A549 (cell line): Measurements from ENCODE around the gene YES1.

Experiments used
- CHD2 ChIP-seq: fragments of 150-350 bp; IDR thresholded peaks from 2 replicates; pipeline ENCODE4 v1.6.1; 2014; ENCODE audit warnings: low read length; ENCODE audit not compliant: partially characterized antibody
- CHD4 ChIP-seq: fragments of 200-600 bp; sonication (generic); IDR thresholded peaks from 2 replicates; pipeline ENCODE4 v1.6.1; 2016; ENCODE audit warnings: antibody characterized with exemption, mild to moderate bottlenecking, borderline replicate concordance
- JUN ChIP-seq, 2 experiments: fragments of >200 bp; sonication (Bioruptor Twin); formaldehyde crosslinking; IDR thresholded peaks; 2 replicates in 1 of 2; 3 replicates in 1 of 2; pipeline ENCODE4 v1.6.1; 2016 to 2017
- JUNB ChIP-seq: fragments of >200 bp; sonication (Bioruptor Twin); formaldehyde crosslinking; IDR thresholded peaks from 2 replicates; pipeline ENCODE4 v1.6.1; 2016
- KDM1A ChIP-seq: fragments of 200-600 bp; sonication (generic); IDR thresholded peaks from 2 replicates; pipeline ENCODE4 v1.6.1; 2016; ENCODE audit warnings: low read depth, mild to moderate bottlenecking
- NPAS2 ChIP-seq: fragments of 250-450 bp; sonication (Bioruptor Pico); IDR thresholded peaks from 2 replicates; pipeline ENCODE4 v1.8.0; 2022; ENCODE audit warnings: mild to moderate bottlenecking, moderate library complexity, borderline replicate concordance
- POLR2A ChIP-seq: IDR thresholded peaks from 2 replicates; pipeline ENCODE4 v1.6.1; 2012; ENCODE audit warnings: mild to moderate bottlenecking, low read length
- RAD21 ChIP-seq, 2 experiments: fragments of >200 bp in 1 of 2; sonication (Bioruptor Twin) in 1 of 2; formaldehyde crosslinking in 1 of 2; IDR thresholded peaks in 1 of 2; conservative IDR thresholded peaks in 1 of 2; 2 replicates in 1 of 2; 3 replicates in 1 of 2; pipeline ENCODE4 v1.6.1; 2012 to 2018; ENCODE audit warnings: inconsistent platforms in 1 of 2
- RCOR1 ChIP-seq: fragments of 150-350 bp; IDR thresholded peaks from 2 replicates; pipeline ENCODE4 v1.6.1; 2014; ENCODE audit warnings: antibody characterized with exemption, low read length, low read depth
- TP53 ChIP-seq: fragments of 250-450 bp; sonication (Bioruptor Pico); IDR thresholded peaks from 2 replicates; pipeline ENCODE4 v1.5.0; 2021; ENCODE audit warnings: mild to moderate bottlenecking, moderate library complexity
- ZC3H11A ChIP-seq: fragments of 450-650 bp; IDR thresholded peaks from 2 replicates; pipeline ENCODE4 v1.6.1; 2014; ENCODE audit warnings: antibody characterized with exemption, mild to moderate bottlenecking
- TF ChIP-seq, protein P1 (sequence below): fragments of >200 bp; sonication (Bioruptor Twin); formaldehyde crosslinking; IDR thresholded peaks from 3 replicates; pipeline ENCODE4 v1.5.1; 2016
- TF ChIP-seq, protein P2 (sequence below): IDR thresholded peaks from 2 replicates; pipeline ENCODE4 v1.6.1; 2012

- TF ChIP-seq, protein P1, sequence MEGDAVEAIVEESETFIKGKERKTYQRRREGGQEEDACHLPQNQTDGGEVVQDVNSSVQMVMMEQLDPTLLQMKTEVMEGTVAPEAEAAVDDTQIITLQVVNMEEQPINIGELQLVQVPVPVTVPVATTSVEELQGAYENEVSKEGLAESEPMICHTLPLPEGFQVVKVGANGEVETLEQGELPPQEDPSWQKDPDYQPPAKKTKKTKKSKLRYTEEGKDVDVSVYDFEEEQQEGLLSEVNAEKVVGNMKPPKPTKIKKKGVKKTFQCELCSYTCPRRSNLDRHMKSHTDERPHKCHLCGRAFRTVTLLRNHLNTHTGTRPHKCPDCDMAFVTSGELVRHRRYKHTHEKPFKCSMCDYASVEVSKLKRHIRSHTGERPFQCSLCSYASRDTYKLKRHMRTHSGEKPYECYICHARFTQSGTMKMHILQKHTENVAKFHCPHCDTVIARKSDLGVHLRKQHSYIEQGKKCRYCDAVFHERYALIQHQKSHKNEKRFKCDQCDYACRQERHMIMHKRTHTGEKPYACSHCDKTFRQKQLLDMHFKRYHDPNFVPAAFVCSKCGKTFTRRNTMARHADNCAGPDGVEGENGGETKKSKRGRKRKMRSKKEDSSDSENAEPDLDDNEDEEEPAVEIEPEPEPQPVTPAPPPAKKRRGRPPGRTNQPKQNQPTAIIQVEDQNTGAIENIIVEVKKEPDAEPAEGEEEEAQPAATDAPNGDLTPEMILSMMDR = no peak
- TF ChIP-seq CHD4 (no peak), POLR2A (no peak), JUNB (no peak), NPAS2 (CRISPR knock-in tag) (no peak), RAD21 (conservative IDR thresholded peaks at IDR 0.05 in 1 of 2, IDR thresholded peaks at IDR 0.05 in 1 of 2) (no peak), ZC3H11A (no peak), KDM1A (no peak), TP53 (CRISPR knock-in tag) (no peak), CHD2 (no peak), JUN (IDR thresholded peaks at IDR 0.05) (no peak), RCOR1 (no peak)
- TF ChIP-seq, protein P2, sequence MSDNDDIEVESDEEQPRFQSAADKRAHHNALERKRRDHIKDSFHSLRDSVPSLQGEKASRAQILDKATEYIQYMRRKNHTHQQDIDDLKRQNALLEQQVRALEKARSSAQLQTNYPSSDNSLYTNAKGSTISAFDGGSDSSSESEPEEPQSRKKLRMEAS = no peak
Measured at GRCh38 chr18:773980-774624, 37.9 kb downstream of the YES1 start.
